HG03139 (cell line): ENCODE measurements around the gene ATG101.

ENCODE experiments used
- ATAC-seq: cut with Tn5 transposase; IDR thresholded peaks from one replicate; pipeline ENCODE4 v1.9.1; 2021; ENCODE audit not compliant: unreplicated experiment

ATG101 gene

GRCh38 chr12:52079576-52080402 lies 10.0 kb downstream of the ATG101 start, which contains the start of gene SMIM41:
TSS of gene SMIM41 (plus strand) at chr12:52079704. CDS start at chr12:52079780, 76 bp downstream.
- no peak for ATAC-seq

- no peak for ATAC-seq
These were observed 10.8 kb downstream of the ATG101 start for GRCh38 chr12:52080403-52081251.

- ATAC-seq = peak; percentile 65
These were observed 11.5 kb downstream of the ATG101 start for GRCh38 chr12:52081263-52081733.

GRCh38 chr12:52082026-52082668 lies 12.4 kb downstream of the ATG101 start:
- no peak for ATAC-seq

GRCh38 chr12:52082669-52082987 lies 12.8 kb downstream of the ATG101 start:
- ATAC-seq = no peak

GRCh38 chr12:52082988-52083637 lies 13.3 kb downstream of the ATG101 start:
- no peak for ATAC-seq

GRCh38 chr12:52083638-52083996 lies 13.8 kb downstream of the ATG101 start:
- no peak for ATAC-seq

- ATAC-seq = no peak
These were observed 14.9 kb downstream of the ATG101 start for GRCh38 chr12:52084491-52085231.

- no peak for ATAC-seq
These were observed 16.0 kb downstream of the ATG101 start for GRCh38 chr12:52085682-52086180.

- ATAC-seq = no peak
These were observed 16.6 kb downstream of the ATG101 start for GRCh38 chr12:52086366-52086765.

GRCh38 chr12:52086944-52087835 lies 17.4 kb downstream of the ATG101 start:
- ATAC-seq = no peak

- ATAC-seq = peak; percentile 53
These were observed 18.4 kb downstream of the ATG101 start for GRCh38 chr12:52087961-52088820.

GRCh38 chr12:52089491-52089890 lies 19.7 kb downstream of the ATG101 start:
- ATAC-seq = no peak

- ATAC-seq = no peak
These were observed 20.5 kb downstream of the ATG101 start for GRCh38 chr12:52090291-52090690.

- no peak for ATAC-seq
These were observed 21.3 kb downstream of the ATG101 start for GRCh38 chr12:52091061-52091460.

GRCh38 chr12:52091869-52092268 lies 22.1 kb downstream of the ATG101 start:
- ATAC-seq = no peak

- no peak for ATAC-seq
These were observed 23.6 kb downstream of the ATG101 start for GRCh38 chr12:52093346-52093745.
